MV-4-11 (cell line): ENCODE results near the gene CCDC137.

Experiments
- DNase-seq: peaks from one replicate; lab custom pipeline; 2025; lab: John Stamatoyannopoulos, UW

Gene CCDC137

DNA sequence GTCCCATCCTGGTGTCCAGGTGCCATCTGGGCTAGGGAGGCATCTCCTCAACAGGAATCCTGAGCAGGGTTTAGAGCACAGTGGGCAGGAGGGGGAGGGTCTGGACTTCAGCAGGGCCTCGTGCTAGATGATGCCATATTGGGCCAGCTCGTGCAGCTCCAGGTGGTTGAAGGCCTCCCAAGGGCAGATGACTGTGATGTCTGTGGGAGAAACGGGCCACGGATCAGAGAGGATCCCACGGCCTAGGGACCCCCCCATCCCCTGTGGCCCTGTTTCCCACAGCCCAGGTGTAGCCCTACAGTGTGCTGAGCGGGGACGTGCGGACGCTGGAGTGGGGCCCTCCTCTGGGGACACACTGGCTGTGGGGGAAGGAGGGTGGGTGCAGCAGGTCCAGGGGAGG is 15.6 kb upstream of the CCDC137 start:
- no peak for DNase-seq

DNA sequence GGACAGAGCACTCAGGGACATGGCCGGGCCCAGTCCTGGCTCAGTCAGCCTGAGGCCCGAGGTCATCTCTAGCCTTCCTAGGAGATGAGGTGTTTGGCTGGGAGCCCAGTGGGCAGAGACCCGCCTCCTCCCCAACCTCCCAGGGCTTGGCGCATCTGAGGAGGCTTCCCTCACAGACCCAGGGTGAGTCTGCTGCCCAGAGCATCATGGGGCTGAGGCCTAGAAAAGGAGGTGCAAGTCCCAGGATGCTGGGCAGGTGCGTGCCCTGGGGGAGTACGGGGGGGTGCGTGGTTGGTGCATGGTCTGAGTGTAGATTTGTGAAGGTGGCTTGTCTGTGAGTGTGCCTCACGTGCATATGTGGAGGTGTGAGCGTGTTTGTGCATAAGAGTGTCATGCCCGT is 14.8 kb upstream of the CCDC137 start:
- no peak for DNase-seq

DNA sequence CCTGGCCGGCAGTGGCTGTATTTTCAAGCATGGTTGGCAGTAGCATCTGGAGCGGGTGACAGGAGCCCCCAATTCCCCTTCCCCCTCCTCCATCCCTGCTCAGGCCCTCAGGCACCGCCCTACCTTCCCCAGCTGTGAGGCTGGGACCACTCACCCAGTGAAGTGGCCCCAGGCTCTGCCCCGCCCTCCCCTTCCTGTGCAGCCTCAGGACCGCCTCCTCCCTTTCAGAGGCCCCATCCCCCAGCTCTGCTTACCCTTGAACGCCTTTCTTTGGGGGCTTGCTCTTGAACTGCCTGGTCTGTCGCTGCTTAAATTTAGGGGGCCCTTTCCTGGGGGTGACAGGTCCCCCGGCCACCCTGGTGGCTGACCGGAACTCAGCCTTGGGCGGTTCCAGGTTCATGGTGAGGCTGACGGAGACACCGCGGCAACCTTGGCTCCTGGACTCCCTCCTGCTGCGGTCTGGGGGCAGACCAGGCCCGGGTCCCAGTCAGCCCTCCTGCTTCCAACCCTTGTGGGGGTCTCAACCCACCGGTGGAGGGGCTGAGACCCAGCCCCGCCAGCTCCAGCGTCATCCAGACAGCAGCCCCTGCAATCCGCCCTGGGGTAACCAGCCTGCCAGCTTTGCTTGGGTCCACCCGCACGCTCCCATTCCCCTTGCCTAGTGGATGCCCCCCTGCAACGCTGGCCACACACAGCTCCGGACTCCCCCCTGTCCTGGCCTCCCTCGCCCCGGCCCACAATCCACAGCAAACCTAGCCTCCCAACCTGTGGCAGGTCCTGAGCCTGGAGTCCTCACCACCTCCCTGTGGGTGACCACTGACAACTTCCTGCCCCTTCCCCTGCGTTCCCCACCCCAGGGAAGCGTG is 13.4 kb upstream of the CCDC137 start:
- DNase-seq, result no peak

DNA sequence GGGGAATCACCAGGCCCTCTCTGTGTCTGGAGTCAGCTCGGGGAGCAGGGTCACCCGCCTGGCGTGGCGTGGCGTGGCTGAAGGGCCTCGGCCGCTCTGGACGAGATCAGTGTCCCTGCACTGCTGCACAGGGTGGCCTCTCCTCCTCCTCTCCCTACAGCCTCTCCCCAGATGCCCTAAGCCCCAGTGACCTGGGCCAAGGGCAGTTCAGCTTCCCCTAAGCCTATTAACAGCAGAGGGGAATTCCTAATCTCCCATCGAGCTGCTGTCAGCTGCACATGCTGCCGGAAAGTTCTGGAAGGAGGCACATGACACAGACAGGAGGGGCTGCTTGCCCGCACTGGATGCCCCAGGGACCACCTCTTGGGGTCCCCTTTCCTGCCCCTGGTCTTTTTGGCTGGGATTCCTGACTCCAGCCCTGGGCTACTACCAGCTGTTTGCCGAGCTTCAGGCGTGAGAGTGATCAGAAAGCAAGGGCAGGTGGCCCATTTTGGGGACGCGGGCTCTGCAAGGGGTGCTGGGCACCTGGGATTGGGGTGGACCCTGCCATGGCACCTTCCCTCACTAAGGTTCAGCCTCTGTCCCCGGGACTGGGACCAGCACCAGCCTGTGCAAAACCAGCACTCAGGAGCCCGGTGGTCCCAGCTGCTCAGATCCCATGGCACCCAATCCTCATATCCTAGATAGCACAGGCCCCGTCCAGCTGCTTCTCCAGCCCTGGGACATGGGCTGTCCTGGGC is 11.0 kb upstream of the CCDC137 start:
- DNase-seq, result no peak

DNA sequence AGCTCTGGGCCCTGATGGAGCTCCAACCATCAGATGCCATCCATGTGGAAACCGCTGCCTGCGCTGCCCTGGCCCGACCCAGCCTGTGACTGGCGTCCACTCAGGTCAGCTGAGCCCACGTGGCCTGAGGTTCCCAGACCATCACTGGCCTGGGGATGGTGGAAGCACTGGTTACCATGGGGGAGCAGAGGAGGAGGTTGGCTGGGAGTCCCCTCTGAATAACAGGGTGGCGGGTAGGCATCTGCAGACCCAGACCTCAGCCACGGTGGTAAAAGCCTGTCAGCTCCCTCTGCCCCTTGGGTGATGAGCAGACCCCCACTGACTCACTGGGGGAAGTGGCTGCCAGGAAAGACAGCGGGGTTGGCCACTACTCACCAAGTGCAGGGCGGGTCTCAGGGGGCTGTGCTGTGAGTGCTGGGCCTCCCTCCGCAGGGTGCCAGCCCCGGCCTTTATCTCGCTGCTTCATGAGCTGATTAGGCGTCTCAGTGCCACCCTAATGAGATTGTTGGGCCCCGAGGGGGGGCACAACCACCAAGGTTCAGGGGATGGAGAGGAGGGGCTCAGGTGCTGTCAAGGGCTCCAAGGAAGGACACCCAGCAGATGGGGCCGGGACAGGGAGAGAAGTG is 10.3 kb upstream of the CCDC137 start, which contains the start of gene PDE6G:
Gene PDE6G, minus strand, starts transcription at position 425 of the 626 bp plus-strand sequence. CDS start 3,237 bp downstream, outside the sequence.
- no peak for DNase-seq

DNA sequence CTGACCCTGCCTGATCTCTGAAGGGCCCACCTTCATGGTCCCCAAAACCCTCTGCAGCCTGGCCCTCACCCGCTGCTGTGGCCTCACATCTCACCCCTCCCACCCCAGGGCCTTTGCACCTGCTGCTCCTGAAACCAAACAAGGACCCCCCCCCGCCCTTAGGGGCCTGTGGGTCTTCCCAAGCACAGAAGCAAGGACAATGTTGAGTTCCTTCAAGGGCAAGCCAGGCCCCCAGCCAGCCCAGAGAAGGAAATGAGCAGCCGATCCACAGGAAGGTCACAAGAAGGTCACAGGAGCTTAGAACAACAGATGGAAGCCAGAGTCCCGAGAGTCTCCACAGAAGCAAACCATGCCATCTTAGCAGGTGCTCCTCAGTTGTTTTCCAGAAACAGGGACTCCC is 9.7 kb upstream of the CCDC137 start:
- DNase-seq, result peak; percentile 40

DNA sequence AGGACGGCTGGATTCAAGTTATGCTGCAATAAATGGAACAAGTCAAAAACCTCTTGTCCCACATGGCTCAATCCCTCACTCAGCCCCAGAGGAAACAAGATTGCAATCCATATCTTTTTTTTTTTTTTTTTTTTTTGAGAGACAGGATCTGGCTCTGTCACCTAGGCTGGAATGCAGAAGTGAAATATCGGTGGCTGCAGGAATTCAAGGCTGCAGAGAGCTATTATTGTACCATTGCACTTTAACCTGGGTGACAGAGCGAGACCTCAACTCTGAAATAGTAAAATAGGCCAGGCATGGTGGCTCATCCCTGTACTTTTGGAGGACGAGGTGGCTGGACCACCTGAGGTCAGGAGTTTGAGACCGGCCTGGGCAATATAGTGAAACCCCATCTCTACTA is 7.5 kb upstream of the CCDC137 start:
- DNase-seq, result peak; percentile 23

DNA sequence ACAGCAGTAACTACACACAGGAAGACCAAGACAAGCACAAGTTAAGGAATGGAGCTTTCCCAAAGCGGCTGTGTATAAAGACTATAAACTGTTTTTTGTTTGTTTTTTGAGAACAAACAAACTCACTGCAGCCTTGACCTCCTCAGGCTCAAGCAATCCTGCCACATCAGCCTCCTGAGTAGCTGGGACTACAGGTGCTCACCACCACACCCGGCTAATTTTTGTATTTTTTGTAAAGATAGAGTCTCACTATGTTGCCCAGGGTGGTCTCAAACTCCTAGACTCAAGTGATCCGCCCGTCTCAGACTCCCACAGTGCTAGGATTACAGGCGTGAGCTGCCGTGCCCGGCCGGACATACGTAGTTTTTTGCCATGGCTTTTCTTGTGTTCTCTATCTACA is 6.1 kb upstream of the CCDC137 start:
- DNase-seq, result no peak

DNA sequence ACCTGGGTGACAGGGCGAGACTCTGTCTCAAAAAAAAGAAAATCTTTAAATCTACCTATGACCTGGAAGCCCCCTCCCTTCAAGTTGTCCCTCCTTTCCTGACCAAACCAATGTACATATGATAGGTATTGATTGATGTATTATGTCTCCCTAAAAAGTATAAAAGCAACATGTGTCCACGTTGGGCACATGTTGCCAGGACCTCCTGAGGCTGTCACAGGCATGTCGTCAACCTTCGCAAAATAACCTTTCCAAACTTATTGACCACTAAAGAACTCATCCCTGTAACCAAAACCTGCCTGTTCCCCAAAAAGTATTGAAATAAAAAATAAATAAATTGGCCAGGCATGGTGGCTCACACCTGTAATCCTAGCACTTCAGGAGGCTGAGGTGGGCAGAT is 4.5 kb upstream of the CCDC137 start:
- no peak for DNase-seq

DNA sequence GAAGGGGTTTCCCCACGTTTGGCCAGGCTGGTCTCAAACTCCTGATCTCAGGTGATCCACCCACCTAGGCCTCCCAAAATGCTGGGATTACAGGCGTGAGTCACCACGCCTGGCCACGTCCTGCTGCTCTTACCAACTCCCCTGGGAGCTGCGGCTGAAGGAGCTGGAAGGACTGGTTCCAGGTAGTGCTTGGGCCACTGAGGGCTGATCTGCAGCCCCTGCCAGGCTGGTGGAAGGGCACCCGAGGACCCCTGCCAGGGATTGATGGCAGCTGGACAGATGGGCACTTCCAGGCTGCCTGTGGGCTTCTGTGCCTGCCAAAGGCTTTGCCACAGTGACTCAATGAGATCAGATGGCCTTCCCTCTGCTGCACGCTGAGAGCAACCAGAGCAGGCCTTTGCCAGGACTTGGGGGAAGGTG is 2.5 kb upstream of the CCDC137 start:
- no peak for DNase-seq

DNA sequence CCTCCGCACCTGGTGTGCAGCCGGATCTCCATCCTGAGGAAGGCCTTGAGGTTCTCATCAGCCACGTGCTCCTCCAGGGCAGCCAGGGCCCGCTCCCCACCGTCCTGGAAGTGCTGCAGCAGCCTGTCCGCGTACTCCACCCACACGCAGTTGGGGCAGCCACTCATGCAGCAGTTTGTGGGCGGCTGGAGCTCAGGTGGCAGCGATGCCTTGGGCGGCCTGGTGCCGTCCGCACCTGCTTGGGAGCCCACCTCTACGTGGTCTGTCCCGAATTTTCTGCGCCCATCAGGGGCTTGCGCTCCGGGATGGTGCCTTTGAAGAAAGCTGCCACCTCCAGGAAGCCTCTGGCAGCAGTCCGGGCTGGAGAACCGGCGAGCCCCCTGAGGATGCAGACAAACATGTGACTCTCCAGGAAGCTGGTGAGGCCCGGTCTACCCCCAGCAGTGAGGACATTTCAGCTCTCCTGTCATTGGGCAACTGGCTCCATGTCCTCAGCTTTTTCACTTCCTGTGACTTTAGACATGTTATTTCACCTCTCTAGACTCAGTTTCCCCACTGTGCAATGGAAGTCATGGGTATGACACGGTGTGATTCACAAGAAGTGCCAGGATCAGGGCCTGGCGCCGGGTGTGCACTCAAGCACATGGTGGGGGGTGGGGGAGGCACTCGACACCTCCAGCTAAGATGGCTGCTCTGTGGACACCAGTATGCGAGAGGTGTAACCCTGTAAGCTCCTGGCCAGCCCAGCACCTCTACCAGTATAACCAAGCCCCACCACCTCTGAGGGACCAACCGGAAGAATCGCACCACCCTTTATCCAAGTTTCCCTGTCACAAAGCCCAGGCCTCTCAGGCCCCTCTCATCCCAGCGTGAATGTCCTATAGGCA is 1.1 kb upstream of the CCDC137 start:
- DNase-seq, result no peak

DNA sequence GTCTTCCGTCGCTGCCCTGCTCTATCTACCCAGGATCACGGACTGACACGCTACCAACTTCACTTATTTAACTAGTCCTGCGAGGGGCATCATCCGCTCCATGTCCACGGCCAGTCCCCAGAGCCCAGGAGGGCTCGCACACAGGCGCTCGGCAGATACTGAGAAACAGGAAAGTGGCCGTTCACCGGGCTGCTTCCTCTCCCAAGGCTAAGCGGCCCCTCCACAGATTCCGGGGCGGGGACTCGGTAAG is 520 bp upstream of the CCDC137 start:
- DNase-seq, result no peak

DNA sequence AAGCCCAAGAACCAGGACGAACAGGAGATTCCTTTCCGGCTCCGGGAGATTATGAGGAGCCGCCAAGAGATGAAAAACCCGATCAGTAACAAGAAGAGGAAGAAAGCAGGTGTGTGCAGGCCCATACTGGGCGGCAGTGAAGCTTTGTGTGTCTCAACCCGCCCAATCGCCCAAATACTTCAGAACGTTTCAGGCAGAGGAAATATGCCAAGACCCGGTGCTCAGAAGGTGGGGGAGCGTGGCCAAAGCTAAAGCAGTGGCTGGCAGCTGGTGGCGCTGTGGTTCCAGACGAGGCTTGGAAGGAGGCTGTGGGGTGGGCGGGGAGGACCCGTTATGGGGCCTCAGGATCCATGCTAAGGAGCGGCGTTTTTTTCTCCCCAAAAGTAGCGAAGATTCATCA is 1.2 kb downstream of the CCDC137 start:
- no peak for DNase-seq

DNA sequence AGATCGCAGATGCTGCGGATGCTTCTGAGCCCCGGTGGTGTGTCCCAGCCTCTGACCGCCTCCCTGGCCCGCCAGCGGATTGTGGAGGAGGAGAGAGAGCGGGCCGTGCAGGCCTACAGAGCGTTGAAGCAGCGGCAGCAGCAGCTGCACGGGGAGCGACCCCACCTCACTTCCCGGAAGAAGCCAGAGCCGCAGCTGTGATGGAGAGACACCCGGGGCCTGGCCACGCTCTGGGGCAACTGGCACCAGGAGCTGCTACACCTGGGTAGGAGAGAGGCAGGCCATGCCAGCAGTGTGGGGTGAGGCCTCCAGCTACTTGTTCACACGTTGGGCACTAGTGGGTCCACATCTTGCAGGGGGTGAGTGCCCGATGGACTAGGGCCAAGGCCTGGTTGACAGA is 6.0 kb downstream of the CCDC137 start:
- DNase-seq, result no peak

DNA sequence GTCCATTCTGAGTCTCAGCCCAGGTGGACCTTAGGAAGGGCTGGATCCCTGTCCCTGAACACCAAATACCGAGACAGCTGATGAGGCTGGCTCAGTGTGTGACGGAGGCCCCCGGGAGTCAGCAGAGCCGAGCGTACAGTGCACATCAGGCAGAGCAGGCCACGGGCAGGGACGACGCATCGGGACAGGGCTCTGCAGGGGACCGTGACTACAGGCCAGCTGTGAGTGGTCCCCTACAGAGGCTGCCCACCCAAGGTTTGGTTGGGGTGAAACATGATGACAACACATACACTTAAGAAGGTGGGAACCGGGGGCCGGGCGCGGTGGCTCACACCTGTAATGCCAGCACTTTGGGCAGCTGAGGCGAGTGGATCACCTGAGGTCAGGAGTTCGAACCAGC is 6.4 kb downstream of the CCDC137 start:
- DNase-seq, result no peak

DNA sequence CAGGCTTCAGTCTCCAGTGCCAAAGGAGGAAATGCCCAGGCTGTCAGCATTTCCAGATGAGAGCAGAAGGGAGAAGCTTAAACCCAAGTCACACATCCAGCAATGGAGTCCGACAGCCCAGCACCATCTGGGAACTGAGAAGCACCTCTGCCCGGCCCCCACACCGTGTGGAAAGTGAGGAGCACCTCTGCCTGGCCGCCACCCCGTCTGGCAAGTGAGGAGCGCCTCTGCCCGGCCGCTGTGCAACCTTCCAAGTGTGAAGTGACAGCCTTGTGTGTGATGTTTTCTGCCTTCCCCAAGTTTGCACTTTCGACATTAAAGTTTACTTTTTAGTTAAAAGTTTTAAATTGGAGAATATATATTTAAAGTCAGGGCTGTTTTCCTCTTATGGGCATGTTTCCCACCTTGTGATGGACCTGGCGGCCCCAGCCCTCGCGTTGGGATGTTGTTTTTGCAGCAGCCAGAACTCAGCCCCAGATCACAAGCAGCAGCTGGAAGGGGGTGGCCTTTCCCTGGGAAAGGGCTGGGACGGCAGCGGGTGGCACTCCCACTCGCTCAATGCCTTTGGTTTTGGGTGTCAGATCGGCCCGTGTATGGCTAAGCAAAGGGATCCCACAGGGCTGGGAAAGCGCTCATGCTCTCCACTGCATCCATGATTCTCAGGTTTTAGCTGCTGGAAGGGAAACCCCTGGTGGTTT is 7.2 kb downstream of the CCDC137 start:
- no peak for DNase-seq

DNA sequence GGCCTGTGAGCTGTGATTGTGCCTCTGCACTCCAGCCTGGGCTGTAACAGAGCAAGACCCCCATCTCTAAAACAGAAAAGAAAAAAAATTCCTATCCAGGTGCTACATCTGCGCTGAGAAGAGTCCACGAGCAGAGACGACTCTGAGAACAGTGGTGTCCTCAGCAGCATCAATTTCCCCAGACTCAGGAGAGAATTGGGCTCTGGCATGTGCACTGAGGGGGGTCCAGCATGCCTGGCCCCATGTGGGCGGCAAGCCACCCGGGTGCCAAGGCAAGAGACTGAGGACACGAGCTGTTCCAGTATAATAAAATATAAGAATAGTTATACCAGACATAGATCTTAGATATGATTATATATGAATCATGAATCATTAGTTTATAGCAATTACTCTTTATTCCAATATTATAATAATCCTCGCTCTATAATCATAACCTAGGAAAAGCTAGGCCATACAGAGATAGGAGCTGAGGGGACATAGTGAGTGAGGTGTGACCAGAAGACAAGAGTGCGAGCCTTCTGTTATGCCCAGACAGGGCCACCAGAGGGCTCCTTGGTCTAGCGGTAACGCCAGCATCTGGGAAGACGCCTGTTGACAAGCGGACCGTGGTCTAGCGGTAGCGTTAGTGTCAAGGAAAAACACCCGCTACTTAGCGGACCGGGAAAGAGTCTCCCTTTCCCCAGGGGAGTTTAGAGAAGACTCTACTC is 9.1 kb downstream of the CCDC137 start:
- peak; percentile 50 for DNase-seq

DNA sequence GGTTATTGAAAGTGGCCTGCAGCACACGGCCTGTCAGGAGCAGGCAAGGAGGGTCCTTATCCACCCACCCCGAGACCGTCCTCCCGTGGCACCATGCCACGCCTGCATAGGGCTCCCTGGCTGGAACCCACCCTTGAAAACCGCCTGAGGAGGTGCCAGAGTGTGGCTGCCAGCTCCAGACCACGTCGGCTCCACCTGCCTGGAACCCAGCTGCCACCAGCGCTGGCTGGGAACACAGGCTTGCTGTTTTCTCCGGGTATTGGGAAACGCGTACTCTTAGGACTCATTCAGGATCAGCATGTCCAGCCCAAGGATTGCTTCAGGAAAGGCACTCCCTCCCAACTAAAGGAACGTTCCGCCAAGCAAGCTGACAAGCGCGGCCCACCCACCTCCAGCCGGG is 10.4 kb downstream of the CCDC137 start:
- no peak for DNase-seq

DNA sequence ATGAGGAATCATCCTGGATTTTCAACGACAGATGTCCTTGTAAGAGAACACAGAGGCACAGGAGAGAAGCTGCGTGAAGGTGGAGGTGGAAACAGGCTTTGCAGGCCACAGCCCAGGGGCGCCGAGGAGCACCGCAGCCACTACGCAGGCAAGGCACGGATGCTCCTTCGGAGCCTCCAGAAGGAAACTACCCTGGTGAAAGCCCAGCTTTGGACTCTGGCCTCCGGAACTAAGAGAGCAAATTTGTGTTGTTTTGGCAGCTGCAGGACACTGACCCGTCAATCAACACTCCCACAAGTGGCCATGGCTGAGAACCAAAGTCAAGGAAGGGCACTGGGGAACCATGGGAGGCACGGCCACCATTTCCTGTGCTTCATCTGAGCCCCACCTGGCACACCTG is 13.6 kb downstream of the CCDC137 start:
- no peak for DNase-seq

DNA sequence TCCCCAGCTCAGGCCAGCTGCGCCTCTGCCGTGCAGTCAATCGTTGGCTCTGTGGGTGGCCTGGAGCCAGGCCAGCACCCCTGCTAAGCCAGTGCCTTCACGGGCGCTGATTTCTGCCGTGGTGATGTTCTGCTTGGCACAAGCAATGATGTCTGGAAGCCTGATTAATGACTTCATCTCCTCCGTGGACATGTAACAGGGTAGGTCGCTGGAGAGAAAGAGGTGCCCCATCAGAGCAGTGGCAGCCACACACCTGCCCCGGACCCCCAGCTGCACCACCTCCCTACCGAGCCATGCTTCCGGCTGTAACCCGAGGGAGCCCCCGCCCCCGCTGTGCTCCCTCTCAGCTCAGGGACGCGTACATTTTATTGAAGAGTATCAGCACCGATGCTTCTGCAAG is 15.1 kb downstream of the CCDC137 start:
- no peak for DNase-seq
